ENCODE results near the gene DHRS4L2.

DHRS4L2 gene

DNA sequence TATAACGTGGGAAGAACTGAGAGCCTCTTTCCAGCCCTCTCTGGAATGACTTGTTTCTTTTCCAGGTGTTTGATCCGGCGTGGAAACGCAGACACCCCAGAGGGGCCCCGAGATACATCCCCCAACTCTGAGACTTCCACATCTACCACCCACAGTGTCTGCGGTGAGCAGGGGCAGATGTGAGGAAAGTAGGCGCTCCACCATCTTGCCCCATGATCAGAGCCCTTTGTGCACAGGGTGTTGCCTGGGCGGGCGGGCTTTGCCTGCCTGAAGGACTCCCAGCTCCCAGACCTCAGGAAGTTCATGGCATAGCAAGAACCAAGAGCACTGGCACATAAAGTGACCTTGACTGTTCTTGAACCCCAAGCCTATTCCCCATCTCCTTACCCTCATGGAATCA is 65.9 kb downstream of the DHRS4L2 start:
- peaks cover 2% of the 10 kb centered on the region for H3K9me3 ChIP-seq (ENCODE audit: insufficient read depth, low read depth, low read length)
- H3K27ac ChIP-seq (ENCODE audit: low read depth, low read length), result no peak overlapping the region
- no CpG with 5 or more reads among the region's 9 CpGs for WGBS (ENCODE audit: extremely low coverage, insufficient coverage, insufficient read length)
- no peak overlapping the region for H2BK120ac ChIP-seq (ENCODE audit: insufficient read depth, low read length, poor library complexity)
- peaks cover 3% of the 10 kb centered on the region for H3K79me2 ChIP-seq (ENCODE audit: control insufficient read depth, insufficient read depth, low read length, poor library complexity)
- H3K18ac ChIP-seq (ENCODE audit: low read length), result no peak overlapping the region
- no peak overlapping the region for H4K91ac ChIP-seq (ENCODE audit: low read depth, low read length)
- H2BK5ac ChIP-seq (ENCODE audit: low read depth, low read length, poor library complexity), result no peak overlapping the region
- no peak overlapping the region for H2AK5ac ChIP-seq (ENCODE audit: low read length)
- H3K27me3 ChIP-seq (ENCODE audit: insufficient read depth, low read length), result no peaks in the 10 kb centered on the region
- H3K79me1 ChIP-seq (ENCODE audit: low read length), result peaks cover 5% of the 10 kb centered on the region
- no peak overlapping the region for H3K4me2 ChIP-seq (ENCODE audit: low read length)
- H4K8ac ChIP-seq (ENCODE audit: low read depth, low read length), result no peak overlapping the region
- H3K4me3 ChIP-seq (ENCODE audit: low read depth, low read length), result no peak overlapping the region
- H2BK12ac ChIP-seq (ENCODE audit: low read length), result no peak overlapping the region
- no peak overlapping the region for H4K12ac ChIP-seq (ENCODE audit: low read depth, low read length)
- peaks cover 9 to 10% of the 10 kb centered on the region in 2 experiments for H3K4me1 ChIP-seq (ENCODE audit: control insufficient read depth in 1 of 2, insufficient read depth in 2 of 2, low read length in 2 of 2)
- H2AFZ ChIP-seq (ENCODE audit: insufficient read depth, low read length, poor library complexity), result no peak overlapping the region
- H3K9ac ChIP-seq (ENCODE audit: low read length), result no peak overlapping the region
- H3K14ac ChIP-seq (ENCODE audit: low read length), result no peak overlapping the region
- H3K23ac ChIP-seq (ENCODE audit: low read length), result no peak overlapping the region
- no peaks in the 10 kb centered on the region for H3K36me3 ChIP-seq (ENCODE audit: control insufficient read depth in 1 of 2, insufficient read depth in 2 of 2, low read length in 2 of 2)
- no peak overlapping the region for H3K4ac ChIP-seq (ENCODE audit: low read depth, low read length)
- DNase-seq, result no peak
